Kidney capillary endothelial cell (primary cell): Measurements from ENCODE around the gene KLF7.

Experiments used
- DNase-seq: peaks from one replicate; pipeline ENCODE4 v3.0.0-alpha.2; 2018; ENCODE audit warnings: low spot score

KLF7 gene

GRCh38 chr2:207148020-207148419 is 17.7 kb downstream of the KLF7 start:
- DNase-seq: no peak

GRCh38 chr2:207144173-207144785 is 21.5 kb downstream of the KLF7 start:
- no peak for DNase-seq

GRCh38 chr2:207143215-207144172 is 22.3 kb downstream of the KLF7 start:
- DNase-seq: no peak

GRCh38 chr2:207142461-207142860 is 23.3 kb downstream of the KLF7 start:
- DNase-seq: no peak

GRCh38 chr2:207141386-207141785 is 24.4 kb downstream of the KLF7 start:
- no peak for DNase-seq

- no peak for DNase-seq
Measured at GRCh38 chr2:207140265-207140664, 25.5 kb downstream of the KLF7 start.

GRCh38 chr2:207139552-207139951 is 26.2 kb downstream of the KLF7 start:
- no peak for DNase-seq

- DNase-seq: no peak
Measured at GRCh38 chr2:207138627-207139297, 27.0 kb downstream of the KLF7 start.

GRCh38 chr2:207137596-207138337 is 28.0 kb downstream of the KLF7 start:
- DNase-seq: no peak

GRCh38 chr2:207136874-207137273 is 28.9 kb downstream of the KLF7 start:
- DNase-seq: no peak

- no peak for DNase-seq
Measured at GRCh38 chr2:207135801-207136457, 29.8 kb downstream of the KLF7 start.

- DNase-seq: peak; percentile 68
Measured at GRCh38 chr2:207135340-207135739, 30.4 kb downstream of the KLF7 start.

- DNase-seq: peak; percentile 53
Measured at GRCh38 chr2:207133820-207134519, 31.8 kb downstream of the KLF7 start.

- no peak for DNase-seq
Measured at GRCh38 chr2:207133458-207133819, 32.3 kb downstream of the KLF7 start.

- DNase-seq: peak; percentile 49
Measured at GRCh38 chr2:207132019-207132418, 33.7 kb downstream of the KLF7 start.

GRCh38 chr2:207131594-207131993 is 34.2 kb downstream of the KLF7 start:
- DNase-seq: peak; percentile 60

GRCh38 chr2:207130958-207131521 is 34.7 kb downstream of the KLF7 start:
- DNase-seq: peak; percentile 19

- DNase-seq: no peak
Measured at GRCh38 chr2:207129821-207130220, 35.9 kb downstream of the KLF7 start.

GRCh38 chr2:207128867-207129266 is 36.9 kb downstream of the KLF7 start:
- no peak for DNase-seq

- no peak for DNase-seq
Measured at GRCh38 chr2:207126724-207127308, 38.9 kb downstream of the KLF7 start.
